ENCODE measurements around the gene TENT5C. TPM values are rescaled to one million over a fixed set of nuclear protein-coding genes. Genes with fewer than 3 reads are reported as not detected.

Gene TENT5C
- total RNA-seq, 2 donors from 2014 or later: 75.1 to 86.2 TPM

- ATAC-seq (no peak), DNase-seq (ENCODE audit: low spot score) (no peak)
- Mint-ChIP-seq H3K4me3 (no peak overlapping the region), H3K27me3 (no peaks in the 10 kb centered on the region), H3K9me3 (no peaks in the 10 kb centered on the region), H3K36me3 (no peaks in the 10 kb centered on the region), H3K27ac (no peak overlapping the region), H3K4me1 (ENCODE audit: low read depth in 2 of 2) (peaks cover 7 to 14% of the 10 kb centered on the region in 2 donors)
These were observed 28.5 kb upstream of the TENT5C start for GRCh38 chr1:117577191-117577885.

DNA sequence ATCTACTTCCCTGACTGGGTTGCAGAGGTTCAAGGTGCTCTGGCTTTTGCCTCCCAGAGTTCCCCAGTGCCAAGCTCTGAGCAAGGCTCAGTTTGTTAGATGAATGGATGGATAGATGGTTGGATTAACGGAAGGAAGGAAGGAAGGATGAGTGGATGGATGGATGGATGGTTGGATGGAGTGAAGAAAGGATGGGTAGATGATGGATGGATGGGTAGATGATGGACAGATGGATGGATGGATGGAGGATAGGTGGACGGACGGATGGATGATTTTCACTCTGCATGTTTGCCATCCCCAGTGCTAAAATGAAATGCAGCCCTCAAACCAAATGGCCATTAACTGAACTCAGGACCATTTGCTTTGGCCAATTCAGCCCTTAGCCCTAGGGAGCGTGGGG is 27.4 kb upstream of the TENT5C start:
- no peak overlapping the region for H3K27ac Mint-ChIP-seq
- ATAC-seq (no peak), DNase-seq (ENCODE audit: low spot score) (no peak)
- H3K4me3 Mint-ChIP-seq: no peak overlapping the region
- H3K4me1 Mint-ChIP-seq (ENCODE audit: low read depth in 2 of 2): peaks cover 3 to 7% of the 10 kb centered on the region in 2 donors
- H3K27me3 Mint-ChIP-seq: no peaks in the 10 kb centered on the region
- H3K9me3 Mint-ChIP-seq: no peaks in the 10 kb centered on the region
- H3K36me3 Mint-ChIP-seq: no peaks in the 10 kb centered on the region

DNA sequence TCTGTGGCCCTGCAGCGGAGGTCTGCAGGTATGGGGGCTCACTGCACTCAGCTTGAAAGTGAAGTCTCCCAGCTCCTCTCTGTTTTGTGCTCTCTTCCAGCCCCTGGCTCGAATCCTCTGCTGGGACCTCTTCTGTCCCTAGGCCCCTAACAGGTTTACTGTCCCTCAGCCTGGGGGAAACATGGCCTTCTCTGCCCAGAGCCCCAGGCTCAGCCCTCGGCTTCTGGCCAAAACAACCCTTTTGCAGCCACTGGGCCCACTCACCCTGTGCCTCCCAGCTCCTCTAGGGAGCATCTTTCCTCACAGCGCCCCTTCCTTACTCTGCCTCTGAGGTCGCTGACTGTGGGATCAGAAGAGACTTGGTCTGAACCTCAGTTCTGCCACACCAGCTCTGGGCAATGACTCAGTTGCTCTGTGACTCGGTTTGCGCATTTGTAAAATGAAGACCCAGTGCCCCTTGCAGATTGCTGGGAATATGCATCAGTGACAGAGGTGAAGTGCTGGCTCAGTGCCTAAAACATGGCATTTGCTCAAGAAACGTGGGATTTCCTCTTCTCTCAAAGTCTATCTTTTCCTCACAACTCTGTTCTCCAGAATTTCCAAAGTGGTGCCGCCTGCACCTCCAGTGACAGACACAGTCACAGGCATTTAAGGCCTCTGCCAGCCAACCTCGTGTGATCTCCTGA is 26.5 kb upstream of the TENT5C start:
- no peaks in the 10 kb centered on the region for H3K36me3 Mint-ChIP-seq
- H3K27ac Mint-ChIP-seq: no peak overlapping the region
- no peak overlapping the region for H3K4me3 Mint-ChIP-seq
- DNase-seq (ENCODE audit: low spot score): no peak
- peaks cover 3 to 9% of the 10 kb centered on the region in 2 donors for H3K4me1 Mint-ChIP-seq (ENCODE audit: low read depth in 2 of 2)
- H3K9me3 Mint-ChIP-seq: no peaks in the 10 kb centered on the region
- no peak for ATAC-seq
- H3K27me3 Mint-ChIP-seq: no peaks in the 10 kb centered on the region

DNA sequence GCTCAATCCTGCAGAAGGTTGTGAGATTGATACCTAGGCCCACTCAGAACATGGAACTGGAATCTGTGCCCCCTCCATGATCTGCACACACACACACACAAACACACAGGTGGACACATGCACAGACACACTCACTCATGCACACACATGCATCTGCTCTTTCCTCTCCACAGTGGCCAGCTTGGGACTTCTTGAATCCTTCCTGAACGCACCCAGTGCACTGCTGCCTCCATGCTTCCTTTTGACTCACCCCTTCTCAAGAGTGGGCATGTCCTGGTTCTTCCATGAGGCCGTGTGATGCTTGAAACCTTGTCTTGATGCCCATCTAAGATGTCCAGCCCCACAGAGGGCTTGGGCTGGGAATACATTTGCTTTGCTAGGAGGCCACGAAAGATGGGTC is 25.4 kb upstream of the TENT5C start:
- Mint-ChIP-seq H3K4me3 (no peak overlapping the region), H3K4me1 (ENCODE audit: low read depth in 2 of 2) (peaks cover 3 to 9% of the 10 kb centered on the region in 2 donors), H3K27me3 (no peaks in the 10 kb centered on the region), H3K36me3 (no peaks in the 10 kb centered on the region), H3K27ac (no peak overlapping the region), H3K9me3 (no peaks in the 10 kb centered on the region)
- no peak for ATAC-seq
- peak; percentile 15 for DNase-seq (ENCODE audit: low spot score)

GRCh38 chr1:117580882-117581281 is 25.0 kb upstream of the TENT5C start:
- H3K4me1 Mint-ChIP-seq (ENCODE audit: low read depth in 2 of 2): peaks cover 3 to 9% of the 10 kb centered on the region in 2 donors
- H3K9me3 Mint-ChIP-seq: no peaks in the 10 kb centered on the region
- H3K27ac Mint-ChIP-seq: peak overlapping the region in 1 of 2 donors; percentile 49
- no peaks in the 10 kb centered on the region for H3K27me3 Mint-ChIP-seq
- no peaks in the 10 kb centered on the region for H3K36me3 Mint-ChIP-seq
- no peak overlapping the region for H3K4me3 Mint-ChIP-seq
- ATAC-seq: no peak
- DNase-seq (ENCODE audit: low spot score): no peak

DNA sequence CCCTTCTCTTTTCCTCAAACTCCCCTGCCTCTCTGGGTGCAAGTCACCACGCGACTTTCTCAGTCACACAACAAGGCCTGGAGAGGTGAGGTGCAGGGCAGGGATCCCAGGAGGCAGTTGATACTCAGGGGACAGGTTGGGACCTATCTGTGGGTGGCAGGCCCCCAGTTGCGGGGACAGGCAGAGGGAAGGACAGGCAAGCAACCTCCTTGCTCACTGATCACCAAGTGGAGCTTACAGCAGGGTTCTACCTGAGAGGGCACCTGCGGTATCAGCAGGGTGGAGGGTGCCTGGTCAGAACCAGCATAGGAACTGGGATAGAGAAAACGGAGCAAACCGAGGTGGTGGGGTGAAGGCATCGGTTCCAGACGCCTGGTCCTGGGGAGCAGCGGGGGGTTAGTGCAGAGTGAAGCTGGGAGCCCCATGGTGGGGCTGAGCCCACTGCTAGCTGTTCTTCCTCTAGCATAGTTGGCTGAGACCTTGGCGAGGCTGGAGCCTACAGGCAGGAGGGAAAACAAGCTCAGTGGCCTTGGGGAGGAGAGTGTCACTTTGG is 24.4 kb upstream of the TENT5C start:
- H3K27me3 Mint-ChIP-seq: no peaks in the 10 kb centered on the region
- H3K4me1 Mint-ChIP-seq (ENCODE audit: low read depth in 2 of 2): peaks cover 3 to 9% of the 10 kb centered on the region in 2 donors
- no peaks in the 10 kb centered on the region for H3K9me3 Mint-ChIP-seq

DNA sequence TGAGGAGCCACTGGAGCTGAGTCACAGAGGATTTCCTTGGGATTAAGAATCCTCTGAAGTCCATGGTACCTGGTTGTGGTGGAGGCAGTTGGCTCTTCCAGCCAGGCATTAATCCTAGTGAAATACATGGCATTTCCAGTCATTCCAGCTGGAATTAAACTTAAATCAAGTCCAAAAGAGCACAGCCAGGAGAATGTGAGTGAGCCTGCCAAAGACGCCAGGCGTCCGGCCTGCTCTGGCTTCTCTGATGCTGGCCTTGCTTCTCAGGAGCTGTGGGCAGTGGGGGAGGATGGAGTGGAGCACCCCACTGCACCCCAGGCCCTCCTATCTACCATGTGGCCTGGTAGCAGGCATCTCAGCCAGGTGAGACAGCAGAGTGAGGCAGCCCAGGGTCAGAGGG is 23.4 kb upstream of the TENT5C start:
- Mint-ChIP-seq H3K27ac (no peak overlapping the region), H3K9me3 (no peaks in the 10 kb centered on the region), H3K4me1 (ENCODE audit: low read depth in 2 of 2) (peaks cover 3 to 9% of the 10 kb centered on the region in 2 donors), H3K27me3 (no peaks in the 10 kb centered on the region), H3K36me3 (no peaks in the 10 kb centered on the region), H3K4me3 (no peak overlapping the region)
- DNase-seq (ENCODE audit: low spot score): peak; percentile 42
- no peak for ATAC-seq

More for the DNA sequence above, 24.4 kb upstream of the TENT5C start:
- Mint-ChIP-seq H3K27ac (peak overlapping the region in 1 of 2 donors; percentile 49), H3K36me3 (no peaks in the 10 kb centered on the region), H3K4me3 (no peak overlapping the region)
- no peak for ATAC-seq
- peak; percentile 42 for DNase-seq (ENCODE audit: low spot score)

DNA sequence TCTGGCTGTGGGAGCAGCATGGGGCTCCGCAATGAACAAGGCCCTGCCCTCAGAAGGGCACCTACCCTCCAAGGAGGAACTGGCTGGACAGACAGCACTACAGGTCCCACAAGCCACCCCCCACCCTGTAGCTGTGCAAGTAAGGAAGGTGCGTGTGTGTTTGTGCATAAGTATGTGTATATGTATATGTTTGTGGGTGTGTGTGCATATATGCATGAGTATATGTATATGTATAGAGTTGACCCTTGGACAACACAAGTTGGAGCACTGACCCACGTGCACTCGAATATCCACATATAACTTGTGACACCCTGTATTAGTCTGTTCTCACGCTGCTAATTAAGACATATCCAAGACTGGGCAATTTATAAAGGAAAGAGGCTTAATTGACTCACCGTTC is 22.6 kb upstream of the TENT5C start:
- H3K9me3 Mint-ChIP-seq: no peaks in the 10 kb centered on the region
- H3K27me3 Mint-ChIP-seq: no peaks in the 10 kb centered on the region
- ATAC-seq (no peak), DNase-seq (ENCODE audit: low spot score) (no peak)
- H3K36me3 Mint-ChIP-seq: no peaks in the 10 kb centered on the region
- H3K27ac Mint-ChIP-seq: no peak overlapping the region
- peaks cover 3 to 9% of the 10 kb centered on the region in 2 donors for H3K4me1 Mint-ChIP-seq (ENCODE audit: low read depth in 2 of 2)
- H3K4me3 Mint-ChIP-seq: no peak overlapping the region

- Mint-ChIP-seq H3K4me1 (ENCODE audit: low read depth in 2 of 2) (peaks cover 3 to 9% of the 10 kb centered on the region in 2 donors), H3K9me3 (no peaks in the 10 kb centered on the region), H3K27ac (peak overlapping the region in 1 of 2 donors; percentile 20), H3K36me3 (no peaks in the 10 kb centered on the region), H3K4me3 (no peak overlapping the region), H3K27me3 (peaks cover 0 to 5% of the 10 kb centered on the region in 2 donors)
- ATAC-seq (no peak), DNase-seq (ENCODE audit: low spot score) (no peak)
These were observed 21.7 kb upstream of the TENT5C start for GRCh38 chr1:117584181-117584580.

DNA sequence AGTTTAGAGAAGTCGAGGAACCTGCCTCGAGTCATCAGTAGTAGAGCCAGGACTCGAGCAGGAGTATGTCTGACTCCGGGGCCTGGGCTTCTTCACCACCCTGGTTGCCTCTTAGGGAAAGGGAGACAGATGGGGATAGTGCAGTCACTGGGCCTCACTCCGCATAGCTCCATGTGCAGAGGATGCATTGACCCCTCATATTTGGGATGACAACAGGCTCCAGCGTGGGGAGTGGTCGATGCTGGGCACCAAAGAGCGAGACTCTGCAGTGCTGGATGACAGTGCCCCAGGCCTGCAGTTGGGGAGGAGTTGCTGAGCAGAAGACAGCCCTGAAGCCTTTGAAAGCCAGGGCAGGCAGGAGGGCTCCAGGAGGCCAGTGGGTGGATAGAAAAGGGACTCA is 20.8 kb upstream of the TENT5C start:
- DNase-seq (ENCODE audit: low spot score): no peak

GRCh38 chr1:117586337-117586736 is 19.5 kb upstream of the TENT5C start:
- ATAC-seq: no peak
- no peaks in the 10 kb centered on the region for H3K36me3 Mint-ChIP-seq
- no peaks in the 10 kb centered on the region for H3K9me3 Mint-ChIP-seq
- DNase-seq (ENCODE audit: low spot score): no peak
- H3K4me3 Mint-ChIP-seq: no peak overlapping the region
- no peak overlapping the region for H3K27ac Mint-ChIP-seq
- peaks cover 0 to 5% of the 10 kb centered on the region in 2 donors for H3K27me3 Mint-ChIP-seq
- peaks cover 3 to 9% of the 10 kb centered on the region in 2 donors for H3K4me1 Mint-ChIP-seq (ENCODE audit: low read depth in 2 of 2)

More for the DNA sequence above, 20.8 kb upstream of the TENT5C start:
- Mint-ChIP-seq H3K36me3 (no peaks in the 10 kb centered on the region), H3K27me3 (peaks cover 0 to 5% of the 10 kb centered on the region in 2 donors), H3K4me3 (no peak overlapping the region), H3K27ac (no peak overlapping the region), H3K4me1 (ENCODE audit: low read depth in 2 of 2) (peaks cover 3 to 9% of the 10 kb centered on the region in 2 donors), H3K9me3 (no peaks in the 10 kb centered on the region)
- no peak for ATAC-seq

DNA sequence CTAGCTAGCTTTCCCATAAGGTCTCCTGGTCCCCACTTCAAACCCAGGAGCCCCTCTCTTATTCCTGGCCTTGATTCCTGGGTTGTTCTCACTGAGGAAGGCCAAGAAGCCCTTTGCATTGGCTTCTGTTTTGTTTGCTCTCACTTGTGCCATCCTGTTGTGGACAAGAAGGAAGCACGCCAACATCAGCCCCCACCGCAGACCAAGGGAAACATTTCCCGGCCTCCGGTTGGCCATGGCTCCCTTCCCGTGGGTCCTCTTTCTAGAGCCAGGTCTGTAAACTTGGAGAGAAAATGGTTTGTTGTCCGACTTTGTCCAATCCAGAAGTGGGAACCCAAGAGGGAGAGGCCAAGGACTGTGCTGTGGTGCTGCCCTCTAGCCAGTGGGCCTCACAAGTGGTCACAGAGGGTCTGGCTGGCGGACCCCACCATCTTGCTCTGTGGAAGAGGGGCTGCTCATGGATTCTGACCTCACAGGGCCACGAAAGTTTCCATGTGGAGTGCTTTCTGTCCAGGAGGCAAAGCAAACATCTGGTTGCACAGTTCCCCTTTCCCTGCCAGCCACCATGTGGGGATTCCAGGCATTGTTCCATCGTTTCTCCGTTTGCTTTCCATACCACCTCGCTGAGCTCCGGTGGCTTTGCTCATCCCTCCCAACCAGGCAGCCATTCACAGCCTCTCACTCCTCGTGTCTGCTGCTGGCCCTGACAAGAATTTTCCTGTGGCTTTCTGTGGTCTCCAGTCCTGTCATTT is 18.9 kb upstream of the TENT5C start:
- Mint-ChIP-seq H3K27ac (no peak overlapping the region), H3K27me3 (peaks cover 0 to 5% of the 10 kb centered on the region in 2 donors), H3K36me3 (no peaks in the 10 kb centered on the region), H3K4me1 (ENCODE audit: low read depth in 2 of 2) (peaks cover 3 to 9% of the 10 kb centered on the region in 2 donors), H3K9me3 (no peaks in the 10 kb centered on the region), H3K4me3 (no peak overlapping the region)
- ATAC-seq (no peak), DNase-seq (ENCODE audit: low spot score) (peak; percentile 53)

DNA sequence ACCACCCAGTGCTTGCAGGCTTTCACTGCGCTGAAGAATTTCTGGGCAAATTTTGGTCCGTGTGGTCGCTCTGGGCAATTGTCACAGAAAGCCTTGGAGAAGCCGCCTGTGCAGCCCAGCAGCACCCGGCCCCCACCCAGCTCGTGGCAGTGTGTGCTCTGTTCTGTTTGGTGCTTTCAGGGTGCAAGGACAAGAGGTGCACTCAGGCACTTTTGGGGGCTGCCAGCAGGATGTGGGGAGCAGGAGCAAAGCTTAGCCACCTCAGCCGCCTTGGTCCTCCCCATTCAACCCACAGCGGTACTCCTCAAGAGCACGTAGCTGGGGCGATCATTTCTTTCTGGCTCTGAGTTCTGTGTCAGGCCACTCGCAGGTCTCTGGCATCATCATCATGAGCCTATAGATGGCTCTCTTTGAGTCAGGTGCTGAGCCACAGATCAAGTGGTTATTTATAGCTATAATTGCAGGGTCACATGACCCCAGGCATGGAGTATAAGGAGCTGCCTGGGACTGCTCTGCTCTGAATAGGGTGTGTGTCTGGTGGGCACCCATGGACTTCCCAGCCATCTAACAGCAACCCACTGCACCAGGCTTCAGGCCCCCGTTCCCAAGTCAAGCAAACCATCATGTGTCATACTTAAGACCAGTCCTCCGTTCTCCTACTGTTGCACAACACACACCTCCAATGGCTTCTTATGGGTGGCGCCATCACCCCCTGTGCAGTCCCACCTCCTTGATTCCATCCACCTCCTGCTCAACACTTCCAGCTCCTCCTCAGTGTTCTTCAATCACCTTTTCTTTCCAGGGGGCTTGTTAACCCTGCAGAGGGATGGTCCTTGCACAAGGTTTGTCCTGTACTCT is 18.1 kb upstream of the TENT5C start:
- DNase-seq (ENCODE audit: low spot score) (peak; percentile 44), ATAC-seq (no peak)
- Mint-ChIP-seq H3K9me3 (no peaks in the 10 kb centered on the region), H3K27me3 (peaks cover 0 to 5% of the 10 kb centered on the region in 2 donors), H3K36me3 (no peaks in the 10 kb centered on the region), H3K4me1 (ENCODE audit: low read depth in 2 of 2) (peaks cover 3 to 9% of the 10 kb centered on the region in 2 donors), H3K27ac (no peak overlapping the region), H3K4me3 (no peak overlapping the region)

All from natural killer cell treated with Interleukin-12 subunit alpha and Interleukin-12 subunit beta and Interleukin-15 and Interleukin-18, amount 100 ng/mL, for 72 hours (primary cell).